Lower leg skin (tissue), 3 donors: ENCODE data around the gene CSNK1D.

Experiments
- POLR2A ChIP-seq, 2 donors: fragments of 450-650 bp; IDR thresholded peaks; one replicate each; pipeline ENCODE4 v1.6.1; 2016 to 2017; ENCODE audit warnings: antibody characterized with exemption in 2 of 2, mild to moderate bottlenecking in 1 of 2, moderate library complexity in 1 of 2
- TF ChIP-seq, protein P1 (sequence below), 3 donors: fragments of 450-650 bp; IDR thresholded peaks; one replicate each; pipeline ENCODE4 v1.5.1; 2016; ENCODE audit warnings: antibody characterized with exemption in 3 of 3, mild to moderate bottlenecking in 3 of 3, moderate library complexity in 2 of 3

- TF ChIP-seq, protein P1, sequence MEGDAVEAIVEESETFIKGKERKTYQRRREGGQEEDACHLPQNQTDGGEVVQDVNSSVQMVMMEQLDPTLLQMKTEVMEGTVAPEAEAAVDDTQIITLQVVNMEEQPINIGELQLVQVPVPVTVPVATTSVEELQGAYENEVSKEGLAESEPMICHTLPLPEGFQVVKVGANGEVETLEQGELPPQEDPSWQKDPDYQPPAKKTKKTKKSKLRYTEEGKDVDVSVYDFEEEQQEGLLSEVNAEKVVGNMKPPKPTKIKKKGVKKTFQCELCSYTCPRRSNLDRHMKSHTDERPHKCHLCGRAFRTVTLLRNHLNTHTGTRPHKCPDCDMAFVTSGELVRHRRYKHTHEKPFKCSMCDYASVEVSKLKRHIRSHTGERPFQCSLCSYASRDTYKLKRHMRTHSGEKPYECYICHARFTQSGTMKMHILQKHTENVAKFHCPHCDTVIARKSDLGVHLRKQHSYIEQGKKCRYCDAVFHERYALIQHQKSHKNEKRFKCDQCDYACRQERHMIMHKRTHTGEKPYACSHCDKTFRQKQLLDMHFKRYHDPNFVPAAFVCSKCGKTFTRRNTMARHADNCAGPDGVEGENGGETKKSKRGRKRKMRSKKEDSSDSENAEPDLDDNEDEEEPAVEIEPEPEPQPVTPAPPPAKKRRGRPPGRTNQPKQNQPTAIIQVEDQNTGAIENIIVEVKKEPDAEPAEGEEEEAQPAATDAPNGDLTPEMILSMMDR (IDR thresholded peaks at IDR 0.05): no peak
- no peak for TF ChIP-seq POLR2A (IDR thresholded peaks at IDR 0.05)
Observed at GRCh38 chr17:82245134-82246039, 28.1 kb downstream of the CSNK1D start.
